H1 (cell line): Measurements from ENCODE around the gene HFM1. TPM values are rescaled to one million over a fixed set of nuclear protein-coding genes. Genes with fewer than 3 reads are reported as not detected.

ENCODE experiments used
- CTCF ChIA-PET: fragments of 300-600 bp; sonication (Branson Sonifier 250); formaldehyde crosslinking; loops from one replicate; lab custom pipeline; 2021; ENCODE audit not compliant: partially characterized antibody; lab: Charles Lee
- POLR2A ChIA-PET: fragments of 300-600 bp; sonication (Branson Sonifier 250); formaldehyde crosslinking; loops from one replicate; lab custom pipeline; 2021; ENCODE audit warnings: inconsistent platforms; ENCODE audit not compliant: partially characterized antibody; lab: Charles Lee
- DNase-seq, 2 experiments: peaks; one replicate each; pipeline versions ENCODE4 v3.0.0 to v3.0.0-alpha.2; 2010 to 2022; ENCODE audit warnings: low spot score in 2 of 2, low read depth in 1 of 2, mixed read lengths in 1 of 2
- FAIRE-seq: peaks from 2 replicates; lab custom pipeline; 2011; peaks lifted over from hg19 to GRCh38; lab: Jason Lieb, UNC
- H2AFZ ChIP-seq: 2 replicates; pipeline ENCODE4 v1.8.1; 2012; ENCODE audit warnings: low read length, inconsistent platforms
- H2AK5ac ChIP-seq: 2 replicates; pipeline ENCODE4 v1.6.1; 2013; ENCODE audit warnings: low read depth, low read length
- H2BK120ac ChIP-seq: replicated peaks from 2 replicates; pipeline ENCODE3; 2013; ENCODE audit warnings: low read depth, low read length, inconsistent platforms
- H2BK12ac ChIP-seq: 2 replicates; pipeline ENCODE4 v1.6.1; 2013; ENCODE audit warnings: low read depth, low read length
- H2BK15ac ChIP-seq: 2 replicates; pipeline ENCODE4 v1.6.1; 2013; ENCODE audit warnings: low read length
- H2BK20ac ChIP-seq: 2 replicates; pipeline ENCODE4 v1.6.1; 2013; ENCODE audit warnings: low read length
- H2BK5ac ChIP-seq: 2 replicates; pipeline ENCODE4 v1.6.1; 2013; ENCODE audit warnings: low read depth, low read length
- H3K14ac ChIP-seq: 2 replicates; pipeline ENCODE4 v1.6.1; 2013; ENCODE audit warnings: inconsistent platforms; ENCODE audit not compliant: insufficient read length
- H3K18ac ChIP-seq: 2 replicates; pipeline ENCODE4 v1.6.1; 2013; ENCODE audit warnings: low read length; ENCODE audit errors: extremely low read depth
- H3K23ac ChIP-seq: 2 replicates; pipeline ENCODE4 v1.6.1; 2013; ENCODE audit warnings: inconsistent platforms; ENCODE audit not compliant: insufficient read length
- H3K23me2 ChIP-seq: 2 replicates; pipeline ENCODE4 v1.6.1; 2013; ENCODE audit warnings: low read depth, low read length
- H3K27ac ChIP-seq: 2 replicates; pipeline ENCODE4 v1.6.1; 2011; ENCODE audit warnings: low read depth, low read length, inconsistent platforms
- H3K27me3 ChIP-seq, 4 experiments: replicated peaks in 1 of 4; 1 replicate in 1 of 4; 2 replicates in 3 of 4; pipeline versions ENCODE4 v1.6.1 to v1.8.1; 2011 to 2013; ENCODE audit warnings: low read length in 3 of 4, mild to moderate bottlenecking in 3 of 4, inconsistent platforms in 2 of 4, mixed read lengths in 2 of 4, moderate library complexity in 1 of 4; ENCODE audit not compliant: control insufficient read depth in 3 of 4, insufficient read depth in 3 of 4; ENCODE audit errors: extremely low read depth in 1 of 4
- H3K36me3 ChIP-seq, 4 experiments: 2 replicates each; pipeline versions ENCODE4 v1.6.1 to v1.8.1; 2011 to 2013; ENCODE audit warnings: mild to moderate bottlenecking in 4 of 4, low read length in 3 of 4, moderate library complexity in 2 of 4, control low read depth in 1 of 4, inconsistent platforms in 1 of 4; ENCODE audit not compliant: insufficient read depth in 4 of 4, control insufficient read depth in 2 of 4
- H3K4ac ChIP-seq: replicated peaks from 2 replicates; pipeline ENCODE3; 2013; ENCODE audit warnings: low read length, low read depth, mixed read lengths, inconsistent platforms; ENCODE audit not compliant: insufficient read length
- H3K4me1 ChIP-seq, 4 experiments: replicated peaks in 1 of 4; 1 replicate in 1 of 4; 2 replicates in 3 of 4; pipeline versions ENCODE4 v1.6.1 to v1.8.1; 2011 to 2013; ENCODE audit warnings: low read length in 3 of 4, inconsistent platforms in 2 of 4, mixed read lengths in 1 of 4; ENCODE audit not compliant: insufficient read depth in 4 of 4, control insufficient read depth in 3 of 4
- H3K4me2 ChIP-seq, 2 experiments: 2 replicates each; pipeline versions ENCODE4 v1.6.1 to v1.8.1; 2011 to 2013; ENCODE audit warnings: low read depth in 2 of 2, low read length in 2 of 2, control low read depth in 1 of 2, inconsistent platforms in 1 of 2, mild to moderate bottlenecking in 1 of 2; ENCODE audit not compliant: insufficient read depth in 1 of 2
- H3K4me3 ChIP-seq, 4 experiments: fragments of 200-600, 300-600 bp in 1 of 4; sonication (generic), shearing (Covaris generic), sonication (Bioruptor Twin) in 1 of 4; 2 replicates each; pipeline versions ENCODE4 v1.5.1 to v1.8.1; 2011 to 2016; ENCODE audit warnings: low read length in 4 of 4, low read depth in 3 of 4, control low read depth in 2 of 4, inconsistent platforms in 2 of 4, mild to moderate bottlenecking in 2 of 4, mixed read lengths in 1 of 4, moderate library complexity in 1 of 4; ENCODE audit not compliant: insufficient read depth in 2 of 4; ENCODE audit errors: extremely low read depth in 1 of 4
- H3K56ac ChIP-seq: replicated peaks from 2 replicates; pipeline ENCODE3; 2013; ENCODE audit warnings: low read depth, mild to moderate bottlenecking, mixed read lengths, low read length, inconsistent platforms; ENCODE audit not compliant: insufficient read length
- H3K79me1 ChIP-seq: 2 replicates; pipeline ENCODE4 v1.6.1; 2013; ENCODE audit warnings: low read depth, low read length, control low read depth
- H3K79me2 ChIP-seq, 2 experiments: 2 replicates each; pipeline versions ENCODE4 v1.6.1 to v1.8.1; 2012 to 2013; ENCODE audit warnings: low read length in 2 of 2, mild to moderate bottlenecking in 2 of 2, inconsistent platforms in 1 of 2; ENCODE audit not compliant: insufficient read depth in 2 of 2, control insufficient read depth in 1 of 2
- H3K9ac ChIP-seq, 4 experiments: replicated peaks in 1 of 4; 1 replicate in 1 of 4; 2 replicates in 3 of 4; pipeline versions ENCODE4 v1.6.1 to v1.8.1; 2011 to 2013; ENCODE audit warnings: low read depth in 3 of 4, low read length in 3 of 4, control low read depth in 2 of 4, mild to moderate bottlenecking in 2 of 4, moderate library complexity in 2 of 4, inconsistent platforms in 1 of 4; ENCODE audit errors: extremely low read depth in 1 of 4
- H3K9me3 ChIP-seq, 2 experiments: 2 replicates each; pipeline versions ENCODE4 v1.6.1 to v1.8.1; 2012 to 2013; ENCODE audit warnings: mild to moderate bottlenecking in 2 of 2, moderate library complexity in 2 of 2, control low read depth in 1 of 2, inconsistent platforms in 1 of 2, low read depth in 1 of 2, low read length in 1 of 2, mixed read lengths in 1 of 2; ENCODE audit not compliant: insufficient read depth in 2 of 2
- H4K20me1 ChIP-seq, 2 experiments: replicated peaks in 1 of 2; 2 replicates each; pipeline versions ENCODE3 to v1.8.1; 2011 to 2013; ENCODE audit warnings: inconsistent platforms in 2 of 2, low read length in 2 of 2, mild to moderate bottlenecking in 1 of 2; ENCODE audit not compliant: insufficient read depth in 2 of 2, control insufficient read depth in 1 of 2
- H4K5ac ChIP-seq: 2 replicates; pipeline ENCODE4 v1.6.1; 2013; ENCODE audit warnings: low read length, low read depth, mixed read lengths, inconsistent platforms; ENCODE audit not compliant: insufficient read length
- H4K8ac ChIP-seq: 2 replicates; pipeline ENCODE4 v1.8.0; 2013; ENCODE audit warnings: mild to moderate bottlenecking, moderate library complexity, low read length, inconsistent platforms; ENCODE audit not compliant: insufficient read depth; ENCODE audit errors: extremely low read depth
- H4K91ac ChIP-seq: replicated peaks from 2 replicates; pipeline ENCODE3; 2013; ENCODE audit warnings: low read length, mixed read lengths, inconsistent platforms; ENCODE audit not compliant: insufficient read length
- ATF3 ChIP-seq: IDR thresholded peaks from 2 replicates; pipeline ENCODE4 v1.6.1; 2011; ENCODE audit warnings: low read depth, mild to moderate bottlenecking, low read length; ENCODE audit not compliant: insufficient read depth
- CEBPB ChIP-seq: IDR thresholded peaks from 2 replicates; pipeline ENCODE4 v1.6.1; 2012; ENCODE audit warnings: low read depth, low read length
- CHD2 ChIP-seq: IDR thresholded peaks from 2 replicates; pipeline ENCODE4 v1.6.1; 2012; ENCODE audit warnings: low read length, improper control_type of control experiment
- JUND ChIP-seq: IDR thresholded peaks from 2 replicates; pipeline ENCODE4 v1.6.1; 2011; ENCODE audit warnings: mild to moderate bottlenecking, improper control_type of control experiment, low read length
- KDM4A ChIP-seq: IDR thresholded peaks from one replicate; pipeline ENCODE4 v1.7.1; 2012; ENCODE audit warnings: low read depth, mild to moderate bottlenecking, moderate library complexity, low read length, inconsistent platforms; ENCODE audit not compliant: severe bottlenecking
- TAF7 ChIP-seq: optimal IDR thresholded peaks from 2 replicates; pipeline ENCODE3; 2011; ENCODE audit warnings: low read depth, mild to moderate bottlenecking, inconsistent platforms, low read length, moderate library complexity, borderline replicate concordance
- WGBS, 2 experiments: shearing (Covaris generic) in 1 of 2; methylation state at CpG; one replicate each; pipeline versions ENCODE4 v1.1.6 to v1.1.7; 2013 to 2015; ENCODE audit warnings: low lambda C conversion rate in 2 of 2, mixed read lengths in 2 of 2, inconsistent platforms in 1 of 2, low coverage in 1 of 2, missing lambda C conversion rate in 1 of 2; ENCODE audit not compliant: insufficient replicate concordance in 2 of 2, insufficient coverage in 1 of 2, insufficient read length in 1 of 2; ENCODE audit errors: extremely low coverage in 1 of 2, missing lambda C conversion rate in 1 of 2; 5-methylcytosine and 5-hydroxymethylcytosine counted together
- polyA plus RNA-seq, 7 experiments: library from polyadenylated mRNA; depleted of rRNA in 3 of 7; stranded (reverse) in 5 of 7; unstranded in 2 of 7; fragments of >200 nt in 5 of 7; fragments of 200-250 nt in 2 of 7; gene quantifications; 1 replicate in 5 of 7; 2 replicates in 1 of 7; 4 replicates in 1 of 7; pipeline versions ENCODE4 v1.2.1 to v1.2.3, GENCODE V29; 2011 to 2013; ENCODE audit warnings: missing spikeins in 2 of 7, mixed read lengths in 2 of 7
- total RNA-seq: library from RNA; stranded (reverse); fragmentation: NEBNext Ultra II Directional; extraction: Animal tissue kit (Norgen Biotek cat#: 25700); gene quantifications from 2 replicates; pipeline ENCODE4 v1.2.1, GENCODE V29; 2021

HFM1 gene
- total and polyA plus RNA-seq, 2 of the 8 experiments (the other 6 are each of a cell fraction or from before 2014, with no cell fraction given) = 0.23 to 1.2 TPM

GRCh38 chr1:91450260-91450659 is 45.6 kb upstream of the HFM1 start:
- Histone ChIP-seq H4K8ac (no peak overlapping the region), H4K91ac (no peak overlapping the region), H2AFZ (no peak overlapping the region), H3K18ac (no peak overlapping the region), H2BK120ac (no peak overlapping the region), H3K9me3 (no peaks in the 10 kb centered on the region), H4K5ac (no peak overlapping the region), H3K23ac (no peak overlapping the region), H3K4me3 (no peak overlapping the region), H3K23me2 (no peaks in the 10 kb centered on the region), H3K9ac (no peak overlapping the region), H2BK5ac (no peak overlapping the region), H4K20me1 (no peaks in the 10 kb centered on the region), H3K4me2 (no peak overlapping the region), H3K79me2 (no peaks in the 10 kb centered on the region), H2AK5ac (no peak overlapping the region), H2BK15ac (no peak overlapping the region), H3K56ac (no peak overlapping the region), H3K4me1 (no peaks in the 10 kb centered on the region), H2BK12ac (no peak overlapping the region), H3K14ac (no peak overlapping the region), H3K79me1 (no peaks in the 10 kb centered on the region), H3K36me3 (no peaks in the 10 kb centered on the region), H3K4ac (no peak overlapping the region), H3K27me3 (no peaks in the 10 kb centered on the region), H2BK20ac (no peak overlapping the region), H3K27ac (no peak overlapping the region)
- ChIA-PET POLR2A (interaction anchor here (1.3 kb wide), 1 partner anchor 21 kb away, joined by 3 read pairs; no protein-coding TSS in a partner anchor), CTCF (no interaction called here)
- no peak for FAIRE-seq
- TF ChIP-seq CEBPB = no peak
- no peak for TF ChIP-seq TAF7
- no peak for TF ChIP-seq JUND
- no peak for TF ChIP-seq CHD2
- no peak for TF ChIP-seq KDM4A
- TF ChIP-seq ATF3 = no peak
- WGBS, 2 experiments = 93% methylated on average over 2 of the region's 2 CpGs; no CpG with 5 or more reads in 1 of the 2 experiments
- DNase-seq = no peak
